WTC11 (cell line): ENCODE results near the gene MSL3B.

Experiments
- ATAC-seq: fragments of 200-7000 bp; cut with Tn5 transposase; 2 replicates; pipeline ENCODE4 v1.10.0; 2021; ENCODE audit warnings: mild to moderate bottlenecking, moderate library complexity
- CTCF ChIA-PET: fragments of 300-600 bp; sonication (Branson Sonifier 250); formaldehyde crosslinking; loops from one replicate; lab custom pipeline; 2021; ENCODE audit warnings: antibody characterized with exemption; lab: Charles Lee
- POLR2A ChIA-PET: fragments of 350-600 bp; sonication (Branson Sonifier 250); formaldehyde crosslinking; loops from one replicate; lab custom pipeline; 2021; ENCODE audit warnings: antibody characterized with exemption; lab: Charles Lee
- DNase-seq: peaks from one replicate; pipeline ENCODE4 v3.0.0; 2021; ENCODE audit warnings: low spot score
- H3K27ac Mint-ChIP-seq: 2 replicates; pipeline ENCODE4 v1.8.0; 2021; ENCODE audit warnings: mixed read lengths
- H3K27me3 Mint-ChIP-seq: 2 replicates; pipeline ENCODE4 v1.8.0; 2021; ENCODE audit warnings: low read depth, mild to moderate bottlenecking, moderate library complexity, mixed read lengths
- H3K36me3 Mint-ChIP-seq: 2 replicates; pipeline ENCODE4 v1.8.0; 2021; ENCODE audit warnings: mixed read lengths
- H3K4me1 Mint-ChIP-seq: 2 replicates; pipeline ENCODE4 v1.8.0; 2022; ENCODE audit warnings: mixed read lengths
- H3K4me3 Mint-ChIP-seq: 2 replicates; pipeline ENCODE4 v1.8.0; 2021; ENCODE audit warnings: mild to moderate bottlenecking, moderate library complexity, mixed read lengths
- H3K9me3 Mint-ChIP-seq: 2 replicates; pipeline ENCODE4 v1.8.0; 2021; ENCODE audit warnings: mixed read lengths
- CTCF ChIP-seq: fragments of 200-600 bp; IDR thresholded peaks from 2 replicates; pipeline ENCODE4 v1.8.0; 2022; ENCODE audit warnings: antibody characterized with exemption
- EMX1 ChIP-seq: fragments of 250-450 bp; sonication (Bioruptor Pico); IDR thresholded peaks from 2 replicates; pipeline ENCODE4 v1.8.0; 2021; ENCODE audit warnings: mild to moderate bottlenecking
- FOXJ3 ChIP-seq: sonication (generic); formaldehyde crosslinking; IDR thresholded peaks from 2 replicates; pipeline ENCODE4 v1.9.0; 2021; ENCODE audit warnings: missing genetic modification reagents, mild to moderate bottlenecking, borderline replicate concordance
- FOXP4 ChIP-seq: sonication (generic); formaldehyde crosslinking; IDR thresholded peaks from 2 replicates; pipeline ENCODE4 v1.8.0; 2022; ENCODE audit warnings: mild to moderate bottlenecking, missing genetic modification reagents
- HMGA2 ChIP-seq: fragments of 250-450 bp; sonication (Bioruptor Pico); IDR thresholded peaks from 2 replicates; pipeline ENCODE4 v1.4.0; 2021; ENCODE audit warnings: mild to moderate bottlenecking, moderate library complexity
- IRF2 ChIP-seq: sonication (generic); formaldehyde crosslinking; IDR thresholded peaks from 2 replicates; pipeline ENCODE4 v1.8.0; 2022; ENCODE audit warnings: low read depth, missing genetic modification reagents, borderline replicate concordance
- NFYB ChIP-seq: sonication (generic); formaldehyde crosslinking; conservative IDR thresholded peaks from 2 replicates; pipeline ENCODE4 v1.8.0; 2022; ENCODE audit warnings: low read depth, missing genetic modification reagents
- NR3C1 ChIP-seq: sonication (generic); formaldehyde crosslinking; conservative IDR thresholded peaks from 2 replicates; pipeline ENCODE4 v1.8.1; 2023; ENCODE audit warnings: low read depth, mild to moderate bottlenecking, missing genetic modification reagents
- PREB ChIP-seq: sonication (generic); formaldehyde crosslinking; IDR thresholded peaks from 2 replicates; pipeline ENCODE4 v1.8.1; 2022; ENCODE audit warnings: mild to moderate bottlenecking, missing genetic modification reagents, moderate library complexity, borderline replicate concordance
- SMAD4 ChIP-seq: sonication (generic); formaldehyde crosslinking; IDR thresholded peaks from 2 replicates; pipeline ENCODE4 v1.8.0; 2022; ENCODE audit warnings: mild to moderate bottlenecking, missing genetic modification reagents
- SP1 ChIP-seq: sonication (generic); formaldehyde crosslinking; conservative IDR thresholded peaks from 2 replicates; pipeline ENCODE4 v1.8.1; 2022; ENCODE audit warnings: missing genetic modification reagents
- STAT6 ChIP-seq: sonication (generic); formaldehyde crosslinking; conservative IDR thresholded peaks from 2 replicates; pipeline ENCODE4 v1.8.1; 2023; ENCODE audit warnings: mild to moderate bottlenecking, low read depth, missing genetic modification reagents, moderate library complexity
- TEAD1 ChIP-seq: sonication (generic); formaldehyde crosslinking; IDR thresholded peaks from 2 replicates; pipeline ENCODE4 v1.8.0; 2022; ENCODE audit warnings: mild to moderate bottlenecking, missing genetic modification reagents
- ZNF281 ChIP-seq: sonication (generic); formaldehyde crosslinking; IDR thresholded peaks from 2 replicates; pipeline ENCODE4 v1.8.0; 2023; ENCODE audit warnings: mild to moderate bottlenecking, missing genetic modification reagents
- TF ChIP-seq, protein P1 (sequence below): sonication (generic); formaldehyde crosslinking; IDR thresholded peaks from 2 replicates; pipeline ENCODE4 v1.8.1; 2022; ENCODE audit warnings: low read depth, missing genetic modification reagents, borderline replicate concordance
- TF ChIP-seq, protein P2 (sequence below): sonication (generic); formaldehyde crosslinking; IDR thresholded peaks from 2 replicates; pipeline ENCODE4 v1.8.1; 2022; ENCODE audit warnings: low read depth, mild to moderate bottlenecking, moderate library complexity, missing genetic modification reagents, borderline replicate concordance

MSL3B gene

GRCh38 chr2:233851169-233851568, 17.0 kb downstream of the MSL3B start (continued):
- TF ChIP-seq ZNF281 = no peak
- TF ChIP-seq EMX1 (CRISPR knock-in tag) = no peak

DNA sequence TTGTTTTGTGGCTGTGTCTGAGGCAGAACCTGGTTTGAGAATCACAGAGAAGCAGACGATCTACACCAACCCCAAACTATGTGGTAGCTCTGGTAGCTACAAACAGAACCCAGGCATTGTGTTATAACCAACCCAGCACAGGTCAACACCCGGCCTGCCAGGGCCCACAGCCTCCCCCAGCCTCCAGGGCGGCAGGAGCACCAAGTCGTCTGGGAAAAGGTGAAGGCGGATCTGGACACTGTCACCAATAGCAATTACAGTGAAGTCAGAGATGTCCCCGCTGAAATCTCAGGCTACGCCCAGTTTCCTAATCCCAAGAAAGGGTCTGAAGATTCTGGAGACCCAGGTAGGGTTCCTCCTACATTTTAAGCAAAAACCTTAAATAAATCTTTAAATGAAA, 17.4 kb downstream of the MSL3B start:
- no peak overlapping the region for H3K27ac Mint-ChIP-seq
- ATAC-seq (no peak), DNase-seq (no peak)
- H3K27me3 Mint-ChIP-seq = no peaks in the 10 kb centered on the region
- peaks cover 30% of the 10 kb centered on the region for H3K4me1 Mint-ChIP-seq
- H3K36me3 Mint-ChIP-seq = peaks cover 75% of the 10 kb centered on the region
- no peak overlapping the region for H3K4me3 Mint-ChIP-seq
- ChIA-PET CTCF (no interaction called here), POLR2A (no interaction called here)
- no peak for TF ChIP-seq PREB (CRISPR knock-in tag)
- no peak for TF ChIP-seq NFYB (CRISPR knock-in tag)
- TF ChIP-seq CTCF = no peak
- no peak for TF ChIP-seq SP1
- TF ChIP-seq, protein P1, sequence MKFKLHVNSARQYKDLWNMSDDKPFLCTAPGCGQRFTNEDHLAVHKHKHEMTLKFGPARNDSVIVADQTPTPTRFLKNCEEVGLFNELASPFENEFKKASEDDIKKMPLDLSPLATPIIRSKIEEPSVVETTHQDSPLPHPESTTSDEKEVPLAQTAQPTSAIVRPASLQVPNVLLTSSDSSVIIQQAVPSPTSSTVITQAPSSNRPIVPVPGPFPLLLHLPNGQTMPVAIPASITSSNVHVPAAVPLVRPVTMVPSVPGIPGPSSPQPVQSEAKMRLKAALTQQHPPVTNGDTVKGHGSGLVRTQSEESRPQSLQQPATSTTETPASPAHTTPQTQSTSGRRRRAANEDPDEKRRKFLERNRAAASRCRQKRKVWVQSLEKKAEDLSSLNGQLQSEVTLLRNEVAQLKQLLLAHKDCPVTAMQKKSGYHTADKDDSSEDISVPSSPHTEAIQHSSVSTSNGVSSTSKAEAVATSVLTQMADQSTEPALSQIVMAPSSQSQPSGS = no peak
- TF ChIP-seq SMAD4 (CRISPR knock-in tag) = no peak
- no peak for TF ChIP-seq FOXP4 (CRISPR knock-in tag)
- TF ChIP-seq NR3C1 (CRISPR knock-in tag) = no peak
- TF ChIP-seq, protein P2, sequence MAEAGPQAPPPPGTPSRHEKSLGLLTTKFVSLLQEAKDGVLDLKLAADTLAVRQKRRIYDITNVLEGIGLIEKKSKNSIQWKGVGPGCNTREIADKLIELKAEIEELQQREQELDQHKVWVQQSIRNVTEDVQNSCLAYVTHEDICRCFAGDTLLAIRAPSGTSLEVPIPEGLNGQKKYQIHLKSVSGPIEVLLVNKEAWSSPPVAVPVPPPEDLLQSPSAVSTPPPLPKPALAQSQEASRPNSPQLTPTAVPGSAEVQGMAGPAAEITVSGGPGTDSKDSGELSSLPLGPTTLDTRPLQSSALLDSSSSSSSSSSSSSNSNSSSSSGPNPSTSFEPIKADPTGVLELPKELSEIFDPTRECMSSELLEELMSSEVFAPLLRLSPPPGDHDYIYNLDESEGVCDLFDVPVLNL = no peak
- TF ChIP-seq STAT6 (CRISPR knock-in tag) = no peak
- no peak for TF ChIP-seq FOXJ3 (CRISPR knock-in tag)
- no peak for TF ChIP-seq IRF2
- TF ChIP-seq TEAD1 = no peak
- no peak for TF ChIP-seq HMGA2 (CRISPR knock-in tag)
- no peaks in the 10 kb centered on the region for H3K9me3 Mint-ChIP-seq
